GM23248 (cell line): Measurements from ENCODE around the gene HSPB2.

Experiments used
- EZH2 ChIP-seq: fragments of 200-600 bp; sonication (generic); IDR thresholded peaks from 2 replicates; pipeline ENCODE4 v1.6.1; 2018; ENCODE audit warnings: antibody characterized with exemption, mild to moderate bottlenecking; ENCODE audit not compliant: insufficient read depth, poor library complexity, severe bottlenecking
- EZH2phosphoT487 ChIP-seq: fragments of 200-600 bp; sonication (generic); IDR thresholded peaks from 2 replicates; pipeline ENCODE4 v1.6.1; 2018; ENCODE audit warnings: antibody characterized with exemption, moderate library complexity, mild to moderate bottlenecking, low read depth; ENCODE audit not compliant: insufficient read depth

- no peak for TF ChIP-seq EZH2
- TF ChIP-seq EZH2phosphoT487, result no peak
Measured at GRCh38 chr11:111905411-111905810, 7.1 kb upstream of the HSPB2 start.
